ENCODE measurements around the gene GRM6. TPM values are rescaled to one million over a fixed set of nuclear protein-coding genes. Genes with fewer than 3 reads are reported as not detected.
A peak's percentile ranks its signal among the peaks of the same experiment; 100 is the strongest.

Gene GRM6
- total RNA-seq, 1 experiment from 2014 or later, result not detected

DNA sequence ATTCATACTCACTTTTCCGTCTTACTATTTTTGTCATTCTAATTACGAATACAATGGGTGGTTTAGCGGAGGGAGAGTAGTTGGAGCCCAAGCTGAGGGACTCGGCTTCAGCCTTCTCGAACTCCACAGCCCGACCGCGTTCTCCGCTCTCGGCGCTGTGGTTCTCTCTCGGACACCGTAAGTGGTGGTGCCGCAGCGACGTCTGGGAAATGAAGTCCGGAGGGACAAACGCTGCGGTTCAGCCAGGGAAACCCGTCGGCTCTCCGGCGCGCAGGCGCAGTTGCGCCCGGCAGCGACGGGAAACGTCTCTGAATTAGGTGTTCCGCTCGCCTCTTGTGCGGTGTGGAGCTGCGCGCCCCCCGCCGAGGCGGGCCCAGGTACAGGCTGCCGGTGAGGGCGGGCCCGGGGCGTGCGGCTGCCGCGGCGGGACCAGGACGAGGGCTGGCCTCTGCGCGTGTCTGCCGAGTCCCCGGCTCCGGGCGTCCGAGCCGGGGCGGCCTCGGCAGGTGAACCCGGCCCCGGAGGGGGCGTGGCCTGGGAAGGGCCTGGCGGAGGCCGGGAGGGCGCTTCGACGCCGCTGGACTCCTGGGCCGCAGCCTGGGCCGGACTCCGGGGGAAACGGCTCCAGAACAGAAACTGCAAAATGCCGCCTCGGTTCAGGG, 28.5 kb upstream of the GRM6 start, which contains the start of gene ZNF879:
TSS of gene ZNF879 (plus strand) at position 277 of the 662 bp plus-strand sequence. CDS start 1,201 bp downstream, outside the sequence.
- H3K27ac ChIP-seq (ENCODE audit: low read depth, low read length, poor library complexity, severe bottlenecking), result peak within 1 kb of the TSS; percentile 45
- no peak for TF ChIP-seq EZH2 (IDR thresholded peaks at IDR 0.05; ENCODE audit: borderline replicate concordance, low read depth, low read length, poor library complexity, severe bottlenecking)
- TF ChIP-seq, protein P1, sequence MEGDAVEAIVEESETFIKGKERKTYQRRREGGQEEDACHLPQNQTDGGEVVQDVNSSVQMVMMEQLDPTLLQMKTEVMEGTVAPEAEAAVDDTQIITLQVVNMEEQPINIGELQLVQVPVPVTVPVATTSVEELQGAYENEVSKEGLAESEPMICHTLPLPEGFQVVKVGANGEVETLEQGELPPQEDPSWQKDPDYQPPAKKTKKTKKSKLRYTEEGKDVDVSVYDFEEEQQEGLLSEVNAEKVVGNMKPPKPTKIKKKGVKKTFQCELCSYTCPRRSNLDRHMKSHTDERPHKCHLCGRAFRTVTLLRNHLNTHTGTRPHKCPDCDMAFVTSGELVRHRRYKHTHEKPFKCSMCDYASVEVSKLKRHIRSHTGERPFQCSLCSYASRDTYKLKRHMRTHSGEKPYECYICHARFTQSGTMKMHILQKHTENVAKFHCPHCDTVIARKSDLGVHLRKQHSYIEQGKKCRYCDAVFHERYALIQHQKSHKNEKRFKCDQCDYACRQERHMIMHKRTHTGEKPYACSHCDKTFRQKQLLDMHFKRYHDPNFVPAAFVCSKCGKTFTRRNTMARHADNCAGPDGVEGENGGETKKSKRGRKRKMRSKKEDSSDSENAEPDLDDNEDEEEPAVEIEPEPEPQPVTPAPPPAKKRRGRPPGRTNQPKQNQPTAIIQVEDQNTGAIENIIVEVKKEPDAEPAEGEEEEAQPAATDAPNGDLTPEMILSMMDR (conservative IDR thresholded peaks at IDR 0.05; ENCODE audit: low read depth, low read length), result no peak
- DNase-seq (ENCODE audit: low spot score), result peak; percentile 94
- H3K36me3 ChIP-seq (ENCODE audit: insufficient read depth, low read length, poor library complexity, severe bottlenecking), result peaks cover under 1% of the 10 kb centered on the region
- ChIA-PET POLR2A (ENCODE audit: low non-redundant PET) (no interaction called here), CTCF (no interaction called here)
- BruUV-seq (replicated peaks), result no TSS peak
- intact Hi-C loops (cut with micrococcal nuclease; ENCODE audit: unreplicated experiment), result no loop called here
- H3K4me3 ChIP-seq (ENCODE audit: low read depth, low read length, poor library complexity, severe bottlenecking), result peak within 1 kb of the TSS; percentile 76
- no peaks in the 10 kb centered on the region for H3K4me1 ChIP-seq (ENCODE audit: insufficient read depth, low read length, poor library complexity, severe bottlenecking)
- H3K27me3 ChIP-seq (replicated peaks; ENCODE audit: insufficient read depth, low read depth, low read length, poor library complexity), result no peaks in the 10 kb centered on the region
- peaks cover 9% of the 10 kb centered on the region for H3K9me3 ChIP-seq (ENCODE audit: low read depth, low read length, poor library complexity, severe bottlenecking)

GRCh38 chr5:179008667-179009066, 13.5 kb upstream of the GRM6 start:
- TF ChIP-seq EZH2 (IDR thresholded peaks at IDR 0.05; ENCODE audit: borderline replicate concordance, low read depth, low read length, poor library complexity, severe bottlenecking), result no peak
- TF ChIP-seq, protein P1 (conservative IDR thresholded peaks at IDR 0.05; ENCODE audit: low read depth, low read length), result 0 out of 2 replicates have a peak, but pooled peaks have one; percentile 22
- H3K27me3 ChIP-seq (replicated peaks; ENCODE audit: insufficient read depth, low read depth, low read length, poor library complexity), result no peaks in the 10 kb centered on the region
- no peaks in the 10 kb centered on the region for H3K36me3 ChIP-seq (ENCODE audit: insufficient read depth, low read length, poor library complexity, severe bottlenecking)
- CTCF ChIA-PET, result no interaction called here
- no peak overlapping the region for H3K27ac ChIP-seq (ENCODE audit: low read depth, low read length, poor library complexity, severe bottlenecking)
- no TSS peak for BruUV-seq (replicated peaks)
- no peak overlapping the region for H3K4me3 ChIP-seq (ENCODE audit: low read depth, low read length, poor library complexity, severe bottlenecking)
- no peak for DNase-seq (ENCODE audit: low spot score)
- no peaks in the 10 kb centered on the region for H3K4me1 ChIP-seq (ENCODE audit: insufficient read depth, low read length, poor library complexity, severe bottlenecking)
- peaks cover 5% of the 10 kb centered on the region for H3K9me3 ChIP-seq (ENCODE audit: low read depth, low read length, poor library complexity, severe bottlenecking)
- POLR2A ChIA-PET (ENCODE audit: low non-redundant PET), result no interaction called here
- intact Hi-C loops (cut with micrococcal nuclease; ENCODE audit: unreplicated experiment), result no loop called here

DNA sequence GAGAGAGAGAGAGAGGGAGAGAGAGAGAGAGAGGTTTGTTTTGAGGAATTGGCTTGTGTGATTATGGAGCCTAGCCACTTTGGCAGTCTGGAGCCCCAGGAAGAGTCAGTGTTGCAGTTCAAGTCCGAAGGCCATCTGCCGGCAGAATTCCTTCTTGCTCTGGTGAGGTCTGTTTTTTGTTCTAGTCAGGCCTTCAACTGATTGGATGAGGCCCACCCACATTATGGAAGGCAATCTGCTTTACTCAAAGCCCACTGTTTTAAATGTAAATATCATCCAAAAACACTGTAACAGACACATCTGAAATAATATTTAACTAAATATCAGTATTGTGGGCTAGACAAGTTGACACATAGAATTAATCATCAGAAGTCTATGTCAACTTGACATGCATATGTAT, 11.4 kb upstream of the GRM6 start:
- no peaks in the 10 kb centered on the region for H3K36me3 ChIP-seq (ENCODE audit: insufficient read depth, low read length, poor library complexity, severe bottlenecking)
- CTCF ChIA-PET, result no interaction called here
- H3K9me3 ChIP-seq (ENCODE audit: low read depth, low read length, poor library complexity, severe bottlenecking), result peaks cover 5% of the 10 kb centered on the region
- POLR2A ChIA-PET (ENCODE audit: low non-redundant PET), result no interaction called here
- H3K27me3 ChIP-seq (replicated peaks; ENCODE audit: insufficient read depth, low read depth, low read length, poor library complexity), result no peaks in the 10 kb centered on the region
- no peak overlapping the region for H3K27ac ChIP-seq (ENCODE audit: low read depth, low read length, poor library complexity, severe bottlenecking)
- H3K4me1 ChIP-seq (ENCODE audit: insufficient read depth, low read length, poor library complexity, severe bottlenecking), result no peaks in the 10 kb centered on the region
- TF ChIP-seq, protein P1 (conservative IDR thresholded peaks at IDR 0.05; ENCODE audit: low read depth, low read length), result no peak
- no peak for TF ChIP-seq EZH2 (IDR thresholded peaks at IDR 0.05; ENCODE audit: borderline replicate concordance, low read depth, low read length, poor library complexity, severe bottlenecking)
- no TSS peak for BruUV-seq (replicated peaks)
- no peak overlapping the region for H3K4me3 ChIP-seq (ENCODE audit: low read depth, low read length, poor library complexity, severe bottlenecking)
- DNase-seq (ENCODE audit: low spot score), result no peak
- intact Hi-C loops (cut with micrococcal nuclease; ENCODE audit: unreplicated experiment), result no loop called here
